Mesendoderm (in vitro differentiated cells): ENCODE data around the gene RGPD5.
"Not testable (repeated sequence)": the region's sequence is repeated elsewhere in the genome, so short reads cannot be mapped to it uniquely, and the experiment has no call there.

Source experiments
- DNase-seq: peaks from one replicate; pipeline ENCODE4 v3.0.0; 2013
- H2AK5ac ChIP-seq: 2 replicates; pipeline ENCODE4 v1.6.1; 2013; ENCODE audit warnings: low read length, inconsistent platforms
- H2BK120ac ChIP-seq: 2 replicates; pipeline ENCODE4 v1.6.1; 2013; ENCODE audit warnings: low read depth, mild to moderate bottlenecking, low read length, moderate library complexity, mixed read lengths
- H2BK15ac ChIP-seq: replicated peaks from 2 replicates; pipeline ENCODE4 v1.6.1; 2013; ENCODE audit warnings: low read depth, mild to moderate bottlenecking, moderate library complexity
- H2BK5ac ChIP-seq: 2 replicates; pipeline ENCODE4 v1.6.1; 2013; ENCODE audit warnings: low read length, inconsistent platforms
- H3K18ac ChIP-seq: 2 replicates; pipeline ENCODE4 v1.6.1; 2013; ENCODE audit warnings: mild to moderate bottlenecking, low read length, mixed read lengths
- H3K23ac ChIP-seq: one replicate; pipeline ENCODE4 v1.6.1; 2013; ENCODE audit warnings: low read length
- H3K27ac ChIP-seq: 2 replicates; pipeline ENCODE4 v1.5.1; 2013; ENCODE audit warnings: low read depth, mild to moderate bottlenecking, inconsistent platforms, low read length, moderate library complexity
- H3K27me3 ChIP-seq: 2 replicates; pipeline ENCODE4 v1.6.1; 2013; ENCODE audit warnings: low read length, control low read depth, mild to moderate bottlenecking, inconsistent platforms; ENCODE audit not compliant: insufficient read depth, poor library complexity
- H3K36me3 ChIP-seq: 2 replicates; pipeline ENCODE4 v1.6.1; 2013; ENCODE audit warnings: low read length, inconsistent platforms; ENCODE audit not compliant: control insufficient read depth, insufficient read depth
- H3K4ac ChIP-seq: one replicate; pipeline ENCODE4 v1.6.1; 2013; ENCODE audit warnings: low read depth, mild to moderate bottlenecking, low read length, moderate library complexity
- H3K4me1 ChIP-seq: 2 replicates; pipeline ENCODE4 v1.6.1; 2013; ENCODE audit warnings: low read depth, low read length, inconsistent platforms; ENCODE audit not compliant: control insufficient read depth
- H3K4me2 ChIP-seq: 2 replicates; pipeline ENCODE4 v1.6.1; 2013; ENCODE audit warnings: low read length
- H3K4me3 ChIP-seq: 2 replicates; pipeline ENCODE4 v1.5.1; 2013; ENCODE audit warnings: mild to moderate bottlenecking, low read length
- H3K56ac ChIP-seq: one replicate; pipeline ENCODE4 v1.6.1; 2013; ENCODE audit warnings: low read length
- H3K79me1 ChIP-seq: 2 replicates; pipeline ENCODE4 v1.6.1; 2013; ENCODE audit warnings: low read length, inconsistent platforms
- H3K79me2 ChIP-seq: 2 replicates; pipeline ENCODE4 v1.6.1; 2013; ENCODE audit warnings: mild to moderate bottlenecking, low read length; ENCODE audit not compliant: control insufficient read depth, insufficient read depth
- H3K9ac ChIP-seq: 2 replicates; pipeline ENCODE4 v1.6.1; 2013; ENCODE audit warnings: low read length, inconsistent platforms
- H4K5ac ChIP-seq: one replicate; pipeline ENCODE4 v1.6.1; 2013; ENCODE audit warnings: low read length
- H4K8ac ChIP-seq: one replicate; pipeline ENCODE4 v1.6.1; 2013; ENCODE audit warnings: low read depth, mild to moderate bottlenecking, control low read depth, low read length, moderate library complexity
- WGBS: extraction: QIAGEN DNeasy Blood & Tissue Kit; methylation state at CpG from one replicate; pipeline ENCODE4 v1.1.7; 2013; ENCODE audit warnings: low lambda C conversion rate, missing lambda C conversion rate; ENCODE audit not compliant: insufficient coverage; ENCODE audit errors: extremely low coverage; 5-methylcytosine and 5-hydroxymethylcytosine counted together

Gene RGPD5

DNA sequence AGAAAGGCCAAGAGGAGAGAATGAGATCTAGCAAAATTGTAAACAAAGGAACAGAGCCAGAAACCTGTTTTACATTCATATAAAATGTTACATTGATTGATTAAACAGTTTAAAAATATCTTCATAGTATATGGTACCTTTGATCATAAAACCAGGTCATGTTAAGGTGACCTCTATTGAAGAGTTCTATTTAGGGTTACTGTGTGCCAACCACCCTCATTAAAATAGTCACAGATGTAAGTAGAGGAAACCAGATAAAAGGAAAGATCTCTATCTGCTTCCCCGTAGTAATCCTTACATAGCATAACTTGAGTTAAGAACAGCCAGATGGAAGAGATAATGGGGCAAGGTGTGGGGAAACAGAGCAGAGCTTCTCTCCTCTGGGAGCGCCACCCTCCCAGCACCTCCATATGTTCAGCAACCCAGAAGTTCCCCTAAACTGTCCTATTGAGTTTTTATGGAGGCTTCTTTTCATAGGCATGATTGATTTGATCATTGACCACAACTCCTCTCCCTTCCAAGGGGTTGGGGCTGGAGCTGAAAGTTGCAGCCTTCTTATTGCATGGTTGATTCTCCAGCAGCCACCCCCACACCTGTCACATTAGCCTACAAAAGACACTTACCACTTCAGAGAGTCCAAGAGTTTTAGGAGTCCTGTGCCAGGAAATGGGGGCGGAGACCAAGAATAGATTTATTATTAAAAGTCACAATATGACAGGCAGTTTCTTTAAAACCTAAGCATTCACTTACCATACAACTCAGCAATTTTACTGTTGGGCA is 101.2 kb downstream of the RGPD5 start:
- not testable (repeated sequence) for H3K18ac ChIP-seq, H3K4ac ChIP-seq, H3K4me1 ChIP-seq, H3K79me1 ChIP-seq, H3K27ac ChIP-seq, H2BK120ac ChIP-seq, H4K5ac ChIP-seq, H4K8ac ChIP-seq, H3K9ac ChIP-seq, H2BK15ac ChIP-seq, H3K27me3 ChIP-seq, H2AK5ac ChIP-seq, H3K4me3 ChIP-seq, H3K23ac ChIP-seq, H3K4me2 ChIP-seq, H3K79me2 ChIP-seq, H3K36me3 ChIP-seq, H2BK5ac ChIP-seq, DNase-seq, H3K56ac ChIP-seq
- WGBS = no CpG with 5 or more reads among the region's 3 CpGs

- H3K4ac ChIP-seq, H3K23ac ChIP-seq, H2AK5ac ChIP-seq, H4K5ac ChIP-seq, H3K9ac ChIP-seq, H4K8ac ChIP-seq, H2BK5ac ChIP-seq, DNase-seq, H2BK15ac ChIP-seq, H3K36me3 ChIP-seq, H3K4me1 ChIP-seq, H3K4me3 ChIP-seq, H3K79me1 ChIP-seq, H3K27me3 ChIP-seq, H3K27ac ChIP-seq, H2BK120ac ChIP-seq, H3K79me2 ChIP-seq, H3K56ac ChIP-seq, H3K4me2 ChIP-seq, H3K18ac ChIP-seq: not testable (repeated sequence)
- no CpG with 5 or more reads among the region's 4 CpGs for WGBS
Measured at GRCh38 chr2:109896212-109896611, 102.1 kb downstream of the RGPD5 start.

DNA sequence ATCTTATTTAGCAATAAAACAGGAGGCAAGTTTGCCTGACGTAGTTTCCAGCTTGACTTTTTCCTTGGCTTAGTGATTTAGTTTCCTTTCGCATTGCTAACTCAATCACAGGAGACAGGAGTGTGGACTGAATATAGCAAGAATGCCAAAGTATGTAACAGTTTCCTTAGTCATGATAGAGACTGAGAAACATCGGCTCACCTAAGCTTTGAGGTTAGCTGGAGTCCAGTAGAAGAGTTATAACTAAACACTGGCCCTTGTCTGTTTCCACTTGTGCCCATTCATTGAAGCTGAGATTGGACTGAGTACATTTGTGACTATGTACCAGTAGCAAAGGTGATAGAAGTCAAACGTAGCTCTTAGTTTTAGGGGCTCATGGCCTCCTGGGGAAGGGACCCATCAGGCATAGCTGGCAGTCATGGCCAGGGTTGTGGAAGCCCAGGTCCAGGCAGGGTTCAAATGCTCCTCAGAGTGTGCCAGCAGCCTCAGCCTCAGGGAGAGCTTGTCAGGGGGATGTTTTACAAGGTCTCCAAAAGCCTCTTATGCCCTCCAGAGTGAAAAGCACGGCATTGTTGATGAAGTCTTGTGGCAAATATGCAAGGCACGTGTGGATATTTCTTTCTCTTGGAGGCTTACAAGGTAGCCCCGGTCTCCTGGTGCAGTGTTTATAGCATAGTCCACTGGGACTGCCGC is 103.8 kb downstream of the RGPD5 start:
- not testable (repeated sequence) for H2AK5ac ChIP-seq, H2BK5ac ChIP-seq, DNase-seq, H3K4me3 ChIP-seq, H3K79me1 ChIP-seq, H3K23ac ChIP-seq, H3K27me3 ChIP-seq, H4K8ac ChIP-seq, H3K4me1 ChIP-seq, H4K5ac ChIP-seq, H2BK120ac ChIP-seq, H3K79me2 ChIP-seq, H3K9ac ChIP-seq, H3K4me2 ChIP-seq, H3K36me3 ChIP-seq, H3K56ac ChIP-seq, H3K18ac ChIP-seq, H2BK15ac ChIP-seq, H3K4ac ChIP-seq, H3K27ac ChIP-seq
- WGBS = no CpG with 5 or more reads among the region's 8 CpGs

DNA sequence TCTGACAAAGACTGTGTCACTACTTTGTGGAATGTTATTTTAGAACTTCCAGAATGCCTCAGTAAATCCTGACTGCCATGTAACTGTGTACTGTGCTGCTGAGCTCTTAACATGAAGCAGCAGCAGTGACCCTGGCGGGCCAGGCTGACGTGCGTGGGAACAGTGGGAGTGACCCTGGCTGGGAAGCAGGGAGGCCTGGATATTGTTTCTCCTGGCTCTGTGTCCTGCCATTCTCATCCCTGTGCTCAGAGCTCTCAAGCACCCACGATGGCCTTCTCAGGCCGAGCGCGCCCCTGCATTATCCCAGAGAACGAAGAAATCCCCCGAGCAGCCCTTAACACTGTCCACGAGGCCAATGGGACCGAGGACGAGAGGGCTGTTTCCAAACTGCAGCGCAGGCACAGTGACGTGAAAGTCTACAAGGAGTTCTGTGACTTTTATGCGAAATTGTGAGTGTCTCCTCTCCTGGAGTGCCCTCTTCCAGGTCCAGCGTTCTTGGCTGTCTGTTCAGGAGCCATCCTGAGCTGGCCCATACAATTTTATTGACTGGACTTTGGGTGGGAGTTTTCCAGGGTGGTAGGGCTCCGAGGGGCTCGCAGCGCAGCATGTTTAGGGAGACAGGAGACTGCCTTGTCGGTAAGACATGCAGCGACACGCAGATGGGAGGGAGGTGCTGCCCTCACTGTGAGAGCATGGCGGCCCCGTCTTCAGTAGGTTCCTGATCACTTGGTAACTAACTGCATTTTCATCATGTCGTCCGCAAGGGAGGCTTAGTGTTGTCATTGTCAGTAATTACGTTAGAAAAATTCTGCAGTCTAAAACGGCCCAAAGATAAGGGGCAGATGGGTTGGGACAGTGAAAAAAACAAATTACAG is 104.6 kb downstream of the RGPD5 start, which contains the start of gene LIMS3:
Gene LIMS3 (plus strand): TSS at position 227 of the 875 bp plus-strand sequence. CDS start 41 bp downstream, at position 268.
- not testable (repeated sequence) for H3K4me1 ChIP-seq, H2BK15ac ChIP-seq, H2BK120ac ChIP-seq, H3K4me3 ChIP-seq, H3K56ac ChIP-seq, H4K8ac ChIP-seq, H3K27me3 ChIP-seq, H3K27ac ChIP-seq, H3K79me1 ChIP-seq, H2AK5ac ChIP-seq, H4K5ac ChIP-seq, DNase-seq, H3K9ac ChIP-seq, H3K4me2 ChIP-seq, H3K18ac ChIP-seq, H3K4ac ChIP-seq, H2BK5ac ChIP-seq, H3K79me2 ChIP-seq, H3K23ac ChIP-seq, H3K36me3 ChIP-seq
- no CpG with 5 or more reads among the region's 28 CpGs for WGBS

DNA sequence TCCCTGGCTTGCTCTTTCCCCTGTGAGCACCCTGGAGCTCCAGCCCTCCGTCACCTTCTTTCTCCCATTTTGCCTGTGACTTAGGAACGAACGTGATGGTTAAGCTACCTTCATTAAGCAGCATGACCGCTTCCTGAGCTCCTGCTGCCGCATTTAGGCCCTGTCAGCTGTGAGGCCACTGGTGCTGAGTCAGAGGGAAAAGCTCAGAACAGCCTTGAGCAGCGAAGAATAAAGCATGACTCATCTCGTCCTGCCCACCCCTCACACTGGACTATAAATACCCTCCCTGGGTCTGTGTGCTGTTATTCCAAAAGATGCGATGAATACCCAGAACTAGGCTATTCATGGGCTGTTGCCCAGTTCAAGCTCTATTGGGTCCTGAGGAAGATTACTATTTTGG is 111.7 kb downstream of the RGPD5 start:
- not testable (repeated sequence) for H3K79me2 ChIP-seq, H4K5ac ChIP-seq, H3K23ac ChIP-seq, H2AK5ac ChIP-seq, H3K27ac ChIP-seq, H3K4me3 ChIP-seq, H3K79me1 ChIP-seq, H3K4ac ChIP-seq, H3K9ac ChIP-seq, H4K8ac ChIP-seq, H3K36me3 ChIP-seq, DNase-seq, H2BK5ac ChIP-seq, H3K56ac ChIP-seq, H2BK120ac ChIP-seq, H3K18ac ChIP-seq, H3K27me3 ChIP-seq, H3K4me1 ChIP-seq, H3K4me2 ChIP-seq, H2BK15ac ChIP-seq
- WGBS = no CpG with 5 or more reads among the region's 8 CpGs
